Activated B cell treated with CpG ODN at 0.5 μM for 24 hours (primary cell): ENCODE results near the gene ETV6. TPM values are rescaled to one million over a fixed set of nuclear protein-coding genes. Genes with fewer than 3 reads are reported as not detected.

ENCODE experiments used
- ATAC-seq: fragments of 200-7000 bp; cut with Tn5 transposase; one replicate; pipeline ENCODE4 v1.10.0; 2021; ENCODE audit warnings: low read depth, mild to moderate bottlenecking, moderate library complexity
- CTCF ChIA-PET: fragments of 350-600 bp; sonication (Branson Sonifier 250); formaldehyde crosslinking; loops from one replicate; lab custom pipeline; 2021; ENCODE audit warnings: antibody characterized with exemption; lab: Charles Lee
- POLR2A ChIA-PET: fragments of 350-600 bp; sonication (Branson Sonifier 250); formaldehyde crosslinking; loops from one replicate; lab custom pipeline; 2021; ENCODE audit warnings: antibody characterized with exemption; lab: Charles Lee
- DNase-seq: peaks from one replicate; pipeline ENCODE4 v3.0.0; 2022
- H3K27ac Mint-ChIP-seq: one replicate; pipeline ENCODE4 v1.8.0; 2020; ENCODE audit warnings: mixed read lengths
- H3K27me3 Mint-ChIP-seq: one replicate; pipeline ENCODE4 v1.8.0; 2021; ENCODE audit warnings: mixed read lengths
- H3K36me3 Mint-ChIP-seq: one replicate; pipeline ENCODE4 v1.8.0; 2021; ENCODE audit warnings: low read depth, mixed read lengths
- H3K4me1 Mint-ChIP-seq: one replicate; pipeline ENCODE4 v1.8.0; 2021; ENCODE audit warnings: mixed read lengths
- H3K4me3 Mint-ChIP-seq: one replicate; pipeline ENCODE4 v1.8.0; 2020; ENCODE audit warnings: mild to moderate bottlenecking, mixed read lengths
- H3K9me3 Mint-ChIP-seq: one replicate; pipeline ENCODE4 v1.8.0; 2020; ENCODE audit warnings: mixed read lengths
- intact Hi-C: fragments of 100-400 bp; cut with micrococcal nuclease; formaldehyde crosslinking; loops from one replicate; pipeline ENCODE4 v1.15.1; 2024
- total RNA-seq: library from RNA; stranded (reverse); gene quantifications from 2 replicates; pipeline ENCODE4 v1.2.3, GENCODE V29; 2022
- TF ChIP-seq, protein P1 (sequence below): fragments of 200-600 bp; IDR thresholded peaks from one replicate; pipeline ENCODE4 v1.8.0; 2022; ENCODE audit warnings: antibody characterized with exemption, mild to moderate bottlenecking

The ETV6 gene
- total RNA-seq, 1 donor from 2014 or later = 130 TPM

DNA sequence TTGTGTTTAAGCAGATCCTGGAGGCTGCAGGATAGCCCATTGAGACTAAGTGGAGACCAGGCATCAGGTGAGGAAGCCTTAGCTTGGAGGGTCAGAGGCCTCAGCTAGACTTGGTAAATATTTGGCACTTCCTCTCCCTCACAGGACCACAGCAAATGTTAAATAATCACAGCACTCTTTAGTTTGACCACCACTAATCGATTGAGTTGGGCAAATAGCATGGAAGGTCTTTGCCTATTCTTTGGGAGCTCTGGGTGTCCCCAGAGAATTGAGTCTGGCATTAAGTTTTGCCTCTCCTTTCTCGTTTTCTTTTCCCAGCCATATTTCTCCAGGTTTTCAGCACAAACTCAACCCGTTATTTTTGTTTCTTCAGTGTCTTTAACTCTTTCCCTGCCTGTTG lies 61.4 kb downstream of the ETV6 start:
- DNase-seq = no peak
- no peaks in the 10 kb centered on the region for H3K9me3 Mint-ChIP-seq
- TF ChIP-seq, protein P1, sequence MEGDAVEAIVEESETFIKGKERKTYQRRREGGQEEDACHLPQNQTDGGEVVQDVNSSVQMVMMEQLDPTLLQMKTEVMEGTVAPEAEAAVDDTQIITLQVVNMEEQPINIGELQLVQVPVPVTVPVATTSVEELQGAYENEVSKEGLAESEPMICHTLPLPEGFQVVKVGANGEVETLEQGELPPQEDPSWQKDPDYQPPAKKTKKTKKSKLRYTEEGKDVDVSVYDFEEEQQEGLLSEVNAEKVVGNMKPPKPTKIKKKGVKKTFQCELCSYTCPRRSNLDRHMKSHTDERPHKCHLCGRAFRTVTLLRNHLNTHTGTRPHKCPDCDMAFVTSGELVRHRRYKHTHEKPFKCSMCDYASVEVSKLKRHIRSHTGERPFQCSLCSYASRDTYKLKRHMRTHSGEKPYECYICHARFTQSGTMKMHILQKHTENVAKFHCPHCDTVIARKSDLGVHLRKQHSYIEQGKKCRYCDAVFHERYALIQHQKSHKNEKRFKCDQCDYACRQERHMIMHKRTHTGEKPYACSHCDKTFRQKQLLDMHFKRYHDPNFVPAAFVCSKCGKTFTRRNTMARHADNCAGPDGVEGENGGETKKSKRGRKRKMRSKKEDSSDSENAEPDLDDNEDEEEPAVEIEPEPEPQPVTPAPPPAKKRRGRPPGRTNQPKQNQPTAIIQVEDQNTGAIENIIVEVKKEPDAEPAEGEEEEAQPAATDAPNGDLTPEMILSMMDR = no peak
- H3K4me3 Mint-ChIP-seq = no peak overlapping the region
- ATAC-seq = no peak
- H3K27ac Mint-ChIP-seq = no peak overlapping the region
- CTCF ChIA-PET = no interaction called here
- peaks cover 35% of the 10 kb centered on the region for H3K4me1 Mint-ChIP-seq
- H3K27me3 Mint-ChIP-seq = no peaks in the 10 kb centered on the region
- POLR2A ChIA-PET = interaction anchor here (0.6 kb wide), 1 partner anchor 303 kb away, joined by 3 read pairs; no protein-coding TSS in a partner anchor
- intact Hi-C loops = loop anchor here (2.0 kb wide), 1 partner anchor 18 kb away; no protein-coding TSS in a partner anchor
- H3K36me3 Mint-ChIP-seq = peaks cover 52% of the 10 kb centered on the region

DNA sequence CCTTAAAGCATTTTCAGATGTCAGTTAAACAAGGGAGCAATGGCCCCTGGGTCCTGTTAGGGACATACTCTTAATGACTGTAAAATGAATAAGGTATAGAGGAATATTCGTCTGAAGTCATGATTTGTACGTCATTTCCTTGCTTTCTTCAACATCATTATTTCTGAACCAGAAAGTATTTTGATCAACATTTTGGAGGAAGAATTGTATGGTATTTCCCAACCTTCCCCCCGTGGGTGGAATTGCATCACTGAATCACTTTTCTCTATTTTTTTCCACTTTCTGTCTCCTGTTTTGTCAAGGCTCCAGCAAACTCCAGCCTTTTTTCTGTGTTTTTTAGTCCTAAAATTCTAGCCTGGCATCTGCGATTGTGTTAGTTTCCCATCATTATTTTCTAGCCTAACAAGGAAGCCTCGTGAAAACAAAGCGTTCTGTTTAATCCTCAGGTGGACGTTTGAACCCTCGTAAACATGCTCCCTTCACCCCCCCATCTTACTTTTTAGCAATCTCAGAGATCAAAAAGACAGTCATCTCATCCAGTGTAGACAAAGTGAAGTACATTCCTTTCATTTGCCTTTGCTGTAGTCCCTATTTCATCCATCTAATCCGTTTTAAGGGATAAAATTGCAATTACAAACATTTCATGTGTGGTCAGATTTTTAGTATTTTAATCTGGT lies 62.3 kb downstream of the ETV6 start:
- Mint-ChIP-seq H3K4me1 (peaks cover 35% of the 10 kb centered on the region), H3K9me3 (no peaks in the 10 kb centered on the region), H3K4me3 (no peak overlapping the region), H3K36me3 (peaks cover 59% of the 10 kb centered on the region), H3K27ac (no peak overlapping the region), H3K27me3 (no peaks in the 10 kb centered on the region)
- DNase-seq = no peak
- TF ChIP-seq, protein P1 = no peak
- CTCF ChIA-PET = no interaction called here
- ATAC-seq = no peak
- POLR2A ChIA-PET = no interaction called here
- intact Hi-C loops = loop anchor here (2.0 kb wide), 2 partner anchors 13 to 17 kb away; no protein-coding TSS in a partner anchor

DNA sequence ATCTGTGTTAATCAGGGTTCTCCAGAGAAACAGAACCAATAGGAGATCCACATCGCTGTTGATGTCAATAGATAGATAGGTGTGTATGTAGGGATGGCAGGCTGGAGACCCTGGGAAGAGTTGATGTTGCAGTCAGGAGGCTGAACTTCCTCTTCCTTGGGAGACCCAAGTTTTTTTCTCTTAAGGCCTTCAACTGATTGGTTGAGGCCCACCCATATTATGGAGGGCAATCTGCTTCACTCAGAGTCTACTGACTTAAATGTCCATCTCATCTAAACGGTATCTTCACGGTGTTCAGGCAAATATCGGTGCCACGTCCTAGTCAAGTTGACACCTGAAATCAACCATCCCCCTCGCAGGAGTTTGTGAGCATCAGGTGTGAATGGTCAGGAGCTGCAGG lies 63.0 kb downstream of the ETV6 start:
- no peak for ATAC-seq
- Mint-ChIP-seq H3K9me3 (no peaks in the 10 kb centered on the region), H3K4me1 (peaks cover 39% of the 10 kb centered on the region), H3K36me3 (peaks cover 61% of the 10 kb centered on the region), H3K27ac (no peak overlapping the region), H3K4me3 (no peak overlapping the region), H3K27me3 (no peaks in the 10 kb centered on the region)
- no peak for DNase-seq
- CTCF ChIA-PET = no interaction called here
- intact Hi-C loops = loop anchor here (2.0 kb wide), 1 partner anchor 14 kb away; no protein-coding TSS in a partner anchor
- TF ChIP-seq, protein P1 = no peak
- POLR2A ChIA-PET = no interaction called here

DNA sequence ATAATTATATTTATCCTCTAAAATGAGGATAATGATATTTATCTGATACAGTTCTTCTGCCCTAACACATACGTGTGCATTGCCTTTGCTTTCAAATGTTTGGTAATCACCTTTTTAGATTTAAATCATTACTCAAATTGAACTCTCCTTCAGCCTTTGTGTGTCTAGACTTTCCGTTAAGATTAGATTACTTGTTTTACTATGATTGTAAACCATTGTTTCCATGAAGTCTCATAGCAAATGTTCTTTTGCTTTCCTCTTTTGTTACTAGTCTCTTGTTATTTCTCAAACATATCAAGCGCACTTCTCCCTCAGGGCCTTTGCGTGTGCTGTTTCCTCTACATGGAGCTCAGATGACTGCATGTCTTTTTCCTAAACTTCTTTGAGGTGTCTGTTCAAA lies 63.7 kb downstream of the ETV6 start:
- POLR2A ChIA-PET = interaction anchor here (1.1 kb wide), 1 partner anchor 14 kb away, joined by 6 read pairs; no protein-coding TSS in a partner anchor
- Mint-ChIP-seq H3K4me1 (peaks cover 46% of the 10 kb centered on the region), H3K27ac (no peak overlapping the region), H3K27me3 (no peaks in the 10 kb centered on the region), H3K9me3 (no peaks in the 10 kb centered on the region), H3K4me3 (no peak overlapping the region), H3K36me3 (peaks cover 66% of the 10 kb centered on the region)
- CTCF ChIA-PET = no interaction called here
- intact Hi-C loops = loop anchor here (2.0 kb wide), 1 partner anchor 14 kb away; no protein-coding TSS in a partner anchor
- no peak for DNase-seq
- no peak for ATAC-seq
- TF ChIP-seq, protein P1 = no peak

DNA sequence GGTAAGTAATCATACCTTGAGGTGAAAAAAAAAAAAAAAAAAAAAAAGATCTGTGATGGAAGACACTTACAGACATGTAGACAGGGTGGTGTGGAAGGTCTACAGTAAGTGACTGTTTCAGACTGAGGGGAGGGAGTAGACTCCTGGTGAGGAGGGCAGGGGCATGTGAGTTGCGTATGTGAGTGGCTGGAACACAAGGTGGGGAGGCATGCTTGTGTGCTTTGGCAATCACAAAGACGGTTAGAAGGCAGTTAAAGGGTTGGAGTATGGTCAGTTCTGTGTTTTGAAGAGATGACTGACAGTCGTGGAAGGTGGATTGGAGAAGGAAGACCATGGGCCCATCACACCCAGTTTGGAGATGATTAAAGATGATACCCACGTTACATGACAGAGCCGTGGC lies 65.2 kb downstream of the ETV6 start:
- Mint-ChIP-seq H3K27me3 (no peaks in the 10 kb centered on the region), H3K36me3 (peaks cover 70% of the 10 kb centered on the region), H3K4me1 (peaks cover 48% of the 10 kb centered on the region), H3K9me3 (no peaks in the 10 kb centered on the region), H3K4me3 (no peak overlapping the region), H3K27ac (no peak overlapping the region)
- ATAC-seq (no peak), DNase-seq (no peak)
- ChIA-PET CTCF (no interaction called here), POLR2A (interaction anchor here (0.8 to 1.1 kb wide), 2 partner anchors 13 to 17 kb away, joined by 6 to 13 read pairs; no protein-coding TSS in a partner anchor)
- TF ChIP-seq, protein P1 = no peak
- intact Hi-C loops = no loop called here
